K562 (cell line): ENCODE results near the gene MAGI2. TPM values are rescaled to one million over a fixed set of nuclear protein-coding genes. Genes with fewer than 3 reads are reported as not detected.

Source experiments
- BACH1 ChIP-seq: fragments of 200-800 bp; sonication (Bioruptor generic); IDR thresholded peaks from 2 replicates; pipeline ENCODE4 v1.6.1; 2016; ENCODE audit warnings: missing genetic modification characterization, missing compliant biosample characterization
- DACH1 ChIP-seq: fragments of 450-650 bp; IDR thresholded peaks from 2 replicates; pipeline ENCODE4 v1.6.1; 2018; ENCODE audit not compliant: partially characterized antibody
- DPF2 ChIP-seq: fragments of 450-650 bp; IDR thresholded peaks from 2 replicates; pipeline ENCODE4 v1.6.1; 2016
- EGR1 ChIP-seq: fragments of 450-650 bp; conservative IDR thresholded peaks from 2 replicates; pipeline ENCODE4 v1.6.1; 2017; ENCODE audit warnings: mild to moderate bottlenecking
- EHMT2 ChIP-seq: fragments of 450-650 bp; IDR thresholded peaks from 2 replicates; pipeline ENCODE4 v1.6.1; 2018; ENCODE audit warnings: antibody characterized with exemption
- EP400 ChIP-seq: fragments of 450-650 bp; IDR thresholded peaks from 2 replicates; pipeline ENCODE4 v1.6.1; 2017; ENCODE audit warnings: antibody characterized with exemption, mild to moderate bottlenecking, moderate library complexity
- L3MBTL2 ChIP-seq: fragments of 450-650 bp; IDR thresholded peaks from 2 replicates; pipeline ENCODE4 v1.6.1; 2016; ENCODE audit warnings: mild to moderate bottlenecking, moderate library complexity
- MAFG ChIP-seq: fragments of 450-650 bp; conservative IDR thresholded peaks from 2 replicates; pipeline ENCODE4 v1.6.1; 2016; ENCODE audit warnings: missing genetic modification characterization, missing compliant biosample characterization
- NFIC ChIP-seq: fragments of 450-650 bp; IDR thresholded peaks from 2 replicates; pipeline ENCODE4 v1.6.1; 2017; ENCODE audit warnings: mild to moderate bottlenecking, inconsistent platforms
- POLR2B ChIP-seq: fragments of 450-650 bp; IDR thresholded peaks from 2 replicates; pipeline ENCODE4 v1.6.1; 2018; ENCODE audit warnings: low read depth; ENCODE audit not compliant: partially characterized antibody
- PPARD ChIP-seq: fragments of 250-450 bp; sonication (Bioruptor Pico); IDR thresholded peaks from 2 replicates; pipeline ENCODE4 v1.8.0; 2022; ENCODE audit warnings: inconsistent platforms, mild to moderate bottlenecking, moderate library complexity
- SMAD1 ChIP-seq: fragments of 150-350 bp; IDR thresholded peaks from 2 replicates; pipeline ENCODE4 v1.6.1; 2014; ENCODE audit warnings: low read length, low read depth; ENCODE audit not compliant: partially characterized antibody
- SP1 ChIP-seq: sonication (generic); formaldehyde crosslinking; IDR thresholded peaks from 2 replicates; pipeline ENCODE4 v1.8.1; 2022; ENCODE audit warnings: mild to moderate bottlenecking, missing genetic modification reagents
- ZFP36 ChIP-seq: fragments of 150-350 bp; IDR thresholded peaks from 2 replicates; pipeline ENCODE4 v1.6.1; 2018; ENCODE audit warnings: low read length, low read depth; ENCODE audit not compliant: partially characterized antibody
- ZNF766 ChIP-seq: fragments of 200-800 bp; sonication (Bioruptor generic); conservative IDR thresholded peaks from 2 replicates; pipeline ENCODE4 v1.6.1; 2016; ENCODE audit warnings: missing genetic modification characterization, missing compliant biosample characterization
- polyA plus RNA-seq, 8 experiments: library from polyadenylated mRNA; depleted of rRNA in 4 of 8; stranded (reverse) in 5 of 8; unstranded in 3 of 8; fragments of >200 nt; fragmentation: Nextera tagmentation in 2 of 8; fragmentation: Illumina TruSeq in 1 of 8; extraction: Ambion mirVana in 2 of 8; extraction: Trizol in 1 of 8; gene quantifications; 2 replicates each; pipeline versions ENCODE4 v1.2.1 to v1.2.3, GENCODE V29; 2011 to 2014; ENCODE audit warnings: inconsistent platforms in 1 of 8, missing spikeins in 1 of 8
- total RNA-seq, 7 experiments: library from RNA; depleted of rRNA in 6 of 7; stranded (reverse); fragments of >200 nt in 6 of 7; fragmentation: Illumina TruSeq in 2 of 7; extraction: Trizol in 2 of 7; gene quantifications; 2 replicates each; pipeline versions ENCODE4 v1.2.1 to v1.2.3, GENCODE V29; 2011 to 2021; ENCODE audit warnings: low replicate concordance in 1 of 7
- TF ChIP-seq, protein P1 (sequence below): fragments of 250-450 bp; sonication (Bioruptor Pico); IDR thresholded peaks from 2 replicates; pipeline ENCODE4 v1.5.0; 2020; ENCODE audit warnings: mild to moderate bottlenecking, borderline replicate concordance
- TF ChIP-seq, protein P2 (sequence below): fragments of 450-650 bp; IDR thresholded peaks from 2 replicates; pipeline ENCODE4 v1.6.1; 2016; ENCODE audit warnings: mild to moderate bottlenecking
- TF ChIP-seq, protein P3 (sequence below): sonication (generic); formaldehyde crosslinking; IDR thresholded peaks from 2 replicates; pipeline ENCODE4 v1.8.0; 2023; ENCODE audit warnings: missing genetic modification reagents, mild to moderate bottlenecking, borderline replicate concordance

MAGI2 gene
- total and polyA plus RNA-seq, 9 of the 15 experiments (the other 6 are each of a cell fraction or from before 2014, with no cell fraction given) = 0.27 to 1.4 (median 0.70) TPM

DNA sequence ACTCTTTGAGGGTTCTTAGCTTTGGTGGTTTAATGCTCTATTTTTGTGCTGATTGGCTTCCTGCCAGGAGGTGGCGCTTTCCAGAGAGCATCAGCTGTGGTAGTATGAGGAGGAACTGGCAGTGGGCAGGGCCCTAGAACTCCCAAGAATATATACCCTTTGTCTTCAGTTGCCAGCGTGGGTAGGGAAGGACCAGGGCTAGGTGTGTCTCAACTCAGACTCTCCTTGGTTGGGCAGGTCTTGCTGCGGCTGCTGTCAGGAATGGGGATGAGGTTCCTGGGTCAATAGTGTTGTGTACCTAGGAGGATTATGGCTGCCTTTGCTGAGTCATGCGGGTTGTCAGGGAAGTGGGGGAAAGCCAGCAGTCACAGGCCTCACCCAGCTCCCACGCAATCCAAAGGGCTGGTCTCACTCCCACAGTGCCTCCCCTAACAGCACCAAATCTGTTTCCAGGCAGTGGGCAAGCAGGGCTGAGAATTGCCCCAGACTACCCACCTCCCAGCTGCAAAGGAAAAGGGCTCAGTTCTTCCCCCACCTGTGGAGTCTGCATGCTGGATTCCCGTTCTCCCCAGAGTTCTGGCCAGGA lies 1463.4 kb downstream of the MAGI2 start (continued):
- TF ChIP-seq, protein P1, sequence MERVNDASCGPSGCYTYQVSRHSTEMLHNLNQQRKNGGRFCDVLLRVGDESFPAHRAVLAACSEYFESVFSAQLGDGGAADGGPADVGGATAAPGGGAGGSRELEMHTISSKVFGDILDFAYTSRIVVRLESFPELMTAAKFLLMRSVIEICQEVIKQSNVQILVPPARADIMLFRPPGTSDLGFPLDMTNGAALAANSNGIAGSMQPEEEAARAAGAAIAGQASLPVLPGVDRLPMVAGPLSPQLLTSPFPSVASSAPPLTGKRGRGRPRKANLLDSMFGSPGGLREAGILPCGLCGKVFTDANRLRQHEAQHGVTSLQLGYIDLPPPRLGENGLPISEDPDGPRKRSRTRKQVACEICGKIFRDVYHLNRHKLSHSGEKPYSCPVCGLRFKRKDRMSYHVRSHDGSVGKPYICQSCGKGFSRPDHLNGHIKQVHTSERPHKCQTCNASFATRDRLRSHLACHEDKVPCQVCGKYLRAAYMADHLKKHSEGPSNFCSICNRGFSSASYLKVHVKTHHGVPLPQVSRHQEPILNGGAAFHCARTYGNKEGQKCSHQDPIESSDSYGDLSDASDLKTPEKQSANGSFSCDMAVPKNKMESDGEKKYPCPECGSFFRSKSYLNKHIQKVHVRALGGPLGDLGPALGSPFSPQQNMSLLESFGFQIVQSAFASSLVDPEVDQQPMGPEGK = peak; percentile 25; the same call in 1 of the 2 replicates
- peak; percentile 22 for TF ChIP-seq ZFP36
- TF ChIP-seq, protein P2, sequence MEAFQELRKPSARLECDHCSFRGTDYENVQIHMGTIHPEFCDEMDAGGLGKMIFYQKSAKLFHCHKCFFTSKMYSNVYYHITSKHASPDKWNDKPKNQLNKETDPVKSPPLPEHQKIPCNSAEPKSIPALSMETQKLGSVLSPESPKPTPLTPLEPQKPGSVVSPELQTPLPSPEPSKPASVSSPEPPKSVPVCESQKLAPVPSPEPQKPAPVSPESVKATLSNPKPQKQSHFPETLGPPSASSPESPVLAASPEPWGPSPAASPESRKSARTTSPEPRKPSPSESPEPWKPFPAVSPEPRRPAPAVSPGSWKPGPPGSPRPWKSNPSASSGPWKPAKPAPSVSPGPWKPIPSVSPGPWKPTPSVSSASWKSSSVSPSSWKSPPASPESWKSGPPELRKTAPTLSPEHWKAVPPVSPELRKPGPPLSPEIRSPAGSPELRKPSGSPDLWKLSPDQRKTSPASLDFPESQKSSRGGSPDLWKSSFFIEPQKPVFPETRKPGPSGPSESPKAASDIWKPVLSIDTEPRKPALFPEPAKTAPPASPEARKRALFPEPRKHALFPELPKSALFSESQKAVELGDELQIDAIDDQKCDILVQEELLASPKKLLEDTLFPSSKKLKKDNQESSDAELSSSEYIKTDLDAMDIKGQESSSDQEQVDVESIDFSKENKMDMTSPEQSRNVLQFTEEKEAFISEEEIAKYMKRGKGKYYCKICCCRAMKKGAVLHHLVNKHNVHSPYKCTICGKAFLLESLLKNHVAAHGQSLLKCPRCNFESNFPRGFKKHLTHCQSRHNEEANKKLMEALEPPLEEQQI = peak; percentile 77
- TF ChIP-seq ZNF766 (CRISPR knock-in tag) = peak; percentile 82
- no peak for TF ChIP-seq SP1 (CRISPR knock-in tag)
- peak; percentile 87 for TF ChIP-seq DPF2
- TF ChIP-seq, protein P3, sequence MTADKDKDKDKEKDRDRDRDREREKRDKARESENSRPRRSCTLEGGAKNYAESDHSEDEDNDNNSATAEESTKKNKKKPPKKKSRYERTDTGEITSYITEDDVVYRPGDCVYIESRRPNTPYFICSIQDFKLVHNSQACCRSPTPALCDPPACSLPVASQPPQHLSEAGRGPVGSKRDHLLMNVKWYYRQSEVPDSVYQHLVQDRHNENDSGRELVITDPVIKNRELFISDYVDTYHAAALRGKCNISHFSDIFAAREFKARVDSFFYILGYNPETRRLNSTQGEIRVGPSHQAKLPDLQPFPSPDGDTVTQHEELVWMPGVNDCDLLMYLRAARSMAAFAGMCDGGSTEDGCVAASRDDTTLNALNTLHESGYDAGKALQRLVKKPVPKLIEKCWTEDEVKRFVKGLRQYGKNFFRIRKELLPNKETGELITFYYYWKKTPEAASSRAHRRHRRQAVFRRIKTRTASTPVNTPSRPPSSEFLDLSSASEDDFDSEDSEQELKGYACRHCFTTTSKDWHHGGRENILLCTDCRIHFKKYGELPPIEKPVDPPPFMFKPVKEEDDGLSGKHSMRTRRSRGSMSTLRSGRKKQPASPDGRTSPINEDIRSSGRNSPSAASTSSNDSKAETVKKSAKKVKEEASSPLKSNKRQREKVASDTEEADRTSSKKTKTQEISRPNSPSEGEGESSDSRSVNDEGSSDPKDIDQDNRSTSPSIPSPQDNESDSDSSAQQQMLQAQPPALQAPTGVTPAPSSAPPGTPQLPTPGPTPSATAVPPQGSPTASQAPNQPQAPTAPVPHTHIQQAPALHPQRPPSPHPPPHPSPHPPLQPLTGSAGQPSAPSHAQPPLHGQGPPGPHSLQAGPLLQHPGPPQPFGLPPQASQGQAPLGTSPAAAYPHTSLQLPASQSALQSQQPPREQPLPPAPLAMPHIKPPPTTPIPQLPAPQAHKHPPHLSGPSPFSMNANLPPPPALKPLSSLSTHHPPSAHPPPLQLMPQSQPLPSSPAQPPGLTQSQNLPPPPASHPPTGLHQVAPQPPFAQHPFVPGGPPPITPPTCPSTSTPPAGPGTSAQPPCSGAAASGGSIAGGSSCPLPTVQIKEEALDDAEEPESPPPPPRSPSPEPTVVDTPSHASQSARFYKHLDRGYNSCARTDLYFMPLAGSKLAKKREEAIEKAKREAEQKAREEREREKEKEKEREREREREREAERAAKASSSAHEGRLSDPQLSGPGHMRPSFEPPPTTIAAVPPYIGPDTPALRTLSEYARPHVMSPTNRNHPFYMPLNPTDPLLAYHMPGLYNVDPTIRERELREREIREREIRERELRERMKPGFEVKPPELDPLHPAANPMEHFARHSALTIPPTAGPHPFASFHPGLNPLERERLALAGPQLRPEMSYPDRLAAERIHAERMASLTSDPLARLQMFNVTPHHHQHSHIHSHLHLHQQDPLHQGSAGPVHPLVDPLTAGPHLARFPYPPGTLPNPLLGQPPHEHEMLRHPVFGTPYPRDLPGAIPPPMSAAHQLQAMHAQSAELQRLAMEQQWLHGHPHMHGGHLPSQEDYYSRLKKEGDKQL (CRISPR knock-in tag) = no peak
- TF ChIP-seq POLR2B = no peak
- peak; percentile 81 for TF ChIP-seq EGR1
- peak; percentile 55; the same call in 1 of the 2 replicates for TF ChIP-seq L3MBTL2
- peak; percentile 75 for TF ChIP-seq DACH1
- TF ChIP-seq BACH1 (tag) = peak; percentile 92
- TF ChIP-seq PPARD (CRISPR knock-in tag) = no peak
- TF ChIP-seq EHMT2 = peak; percentile 96
- TF ChIP-seq NFIC = peak; percentile 94
- TF ChIP-seq EP400 = peak; percentile 54; the same call in 1 of the 2 replicates
- peak; percentile 34 for TF ChIP-seq SMAD1
- TF ChIP-seq MAFG (tag) = peak; percentile 98
